HG02973 (cell line): Measurements from ENCODE around the gene PPP2R2B.

Source experiments
- ATAC-seq: cut with Tn5 transposase; IDR thresholded peaks from one replicate; pipeline ENCODE4 v1.9.1; 2021; ENCODE audit warnings: moderate library complexity; ENCODE audit not compliant: unreplicated experiment

PPP2R2B gene

GRCh38 chr5:146888351-146888978 lies 9.9 kb upstream of the PPP2R2B start:
- ATAC-seq, result no peak

GRCh38 chr5:146884066-146884626 lies 5.6 kb upstream of the PPP2R2B start:
- no peak for ATAC-seq

GRCh38 chr5:146883511-146883910 lies 5.0 kb upstream of the PPP2R2B start:
- ATAC-seq, result no peak

GRCh38 chr5:146880966-146881365 lies 2.4 kb upstream of the PPP2R2B start:
- no peak for ATAC-seq

DNA sequence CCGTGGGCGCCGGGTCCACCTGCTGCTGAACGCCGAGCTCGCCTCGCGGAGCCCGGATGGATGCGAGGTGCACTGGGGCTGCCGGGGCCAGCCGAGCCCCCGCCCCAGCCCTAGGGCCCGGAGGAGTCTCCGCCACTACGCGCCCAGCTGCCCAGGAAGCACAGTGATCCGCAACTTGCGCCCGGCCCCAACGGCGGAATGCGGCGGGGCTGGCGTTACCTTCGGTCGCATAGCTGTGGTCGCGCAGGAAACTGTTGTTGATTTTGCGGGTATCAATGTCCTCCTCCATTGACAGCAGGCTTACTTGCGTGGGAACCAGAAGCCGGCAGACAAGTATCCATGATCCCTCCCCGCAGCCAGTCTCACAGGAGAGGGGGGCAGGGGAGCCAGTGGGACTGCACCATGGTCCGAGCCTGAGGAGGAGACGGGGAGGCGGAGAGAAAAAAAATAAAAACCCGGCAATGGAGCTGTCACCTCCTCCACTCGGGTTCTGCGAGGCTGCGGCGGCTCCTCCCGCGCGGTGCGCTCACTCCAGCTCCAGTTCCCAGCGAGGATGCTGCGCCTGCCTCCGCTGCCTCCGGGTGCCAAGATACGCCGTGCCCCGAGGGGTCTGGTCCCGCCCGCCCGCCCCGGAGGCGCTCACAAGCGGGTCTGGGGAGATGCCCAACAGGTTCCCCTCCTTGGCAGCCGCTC lies 628 bp downstream of the PPP2R2B start:
- no peak for ATAC-seq

DNA sequence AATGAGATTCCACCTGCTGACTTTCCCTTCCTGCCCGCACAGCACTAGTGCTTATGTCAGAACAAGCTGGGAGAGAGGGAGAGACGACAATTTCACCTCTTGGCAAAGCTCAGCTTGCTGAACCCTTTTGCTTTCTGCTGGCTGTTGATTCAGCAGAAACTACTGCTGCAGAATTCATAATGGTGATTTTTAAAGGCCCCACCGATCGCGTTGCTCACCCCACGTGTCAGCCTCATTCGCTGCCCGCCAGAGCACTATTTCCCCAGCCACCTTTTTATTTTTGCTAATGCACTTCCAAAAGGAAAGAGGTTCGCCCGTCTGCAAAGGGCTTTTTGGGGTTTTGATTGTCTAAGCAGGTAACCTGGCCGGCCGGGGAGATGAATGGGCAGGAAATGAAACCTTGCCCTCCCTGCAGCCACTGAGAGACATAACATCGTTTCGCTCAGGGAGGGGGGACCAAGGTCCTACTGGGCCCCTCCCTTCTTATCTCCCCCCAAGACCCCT lies 1.3 kb downstream of the PPP2R2B start:
- no peak for ATAC-seq

DNA sequence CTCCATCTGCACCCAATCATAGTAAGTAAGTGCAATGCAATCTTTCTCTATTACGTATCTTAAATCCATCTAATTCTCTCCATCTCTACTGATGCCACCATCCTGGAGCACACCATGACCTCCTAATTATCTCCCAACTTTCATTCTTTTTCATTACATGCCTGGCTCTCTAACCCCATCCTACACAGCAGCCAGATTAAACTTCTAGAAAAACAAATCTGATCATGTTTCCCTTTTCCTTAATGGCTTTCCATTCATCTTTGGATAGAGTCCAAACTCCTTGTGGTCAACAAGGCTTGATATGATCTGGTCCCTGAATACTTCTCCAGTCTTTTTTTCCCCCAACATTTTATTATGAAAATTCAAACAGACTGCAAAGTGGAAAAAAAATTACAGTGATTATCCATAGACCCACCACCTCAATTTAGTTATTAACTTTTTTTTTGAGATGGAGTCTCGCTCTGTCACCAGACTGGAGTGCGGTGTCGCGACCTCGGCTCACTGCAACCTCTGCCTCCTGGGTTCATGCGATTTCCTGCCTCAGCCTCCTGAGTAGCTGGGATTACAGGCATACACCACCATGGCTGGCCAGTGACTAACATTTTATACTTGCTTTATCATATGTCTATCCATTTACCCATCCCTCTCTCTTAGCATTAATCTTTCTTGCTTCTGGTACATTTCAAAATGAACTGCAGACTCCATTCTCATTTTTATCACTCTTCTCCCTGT lies 5.2 kb downstream of the PPP2R2B start:
- ATAC-seq, result no peak

DNA sequence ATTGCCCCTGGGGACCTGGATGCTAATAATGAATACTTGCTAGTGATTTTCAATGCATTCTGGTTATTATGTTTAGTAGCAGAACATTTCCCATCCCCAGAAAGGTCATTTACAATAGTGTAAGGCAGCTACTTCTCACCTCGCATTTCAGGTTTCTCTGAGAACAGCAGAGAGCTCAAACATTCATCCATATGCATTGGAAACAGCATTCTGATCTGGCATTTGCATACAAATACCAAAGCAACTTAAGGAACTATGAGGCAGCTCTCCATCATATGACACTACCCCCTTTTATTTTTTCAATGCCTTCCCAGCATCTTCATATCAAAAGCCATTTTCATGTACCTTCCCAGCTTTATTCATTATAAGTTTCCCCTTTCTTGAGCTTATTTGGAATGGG lies 6.4 kb downstream of the PPP2R2B start:
- ATAC-seq, result no peak

GRCh38 chr5:146867996-146868708 lies 10.4 kb downstream of the PPP2R2B start:
- no peak for ATAC-seq

DNA sequence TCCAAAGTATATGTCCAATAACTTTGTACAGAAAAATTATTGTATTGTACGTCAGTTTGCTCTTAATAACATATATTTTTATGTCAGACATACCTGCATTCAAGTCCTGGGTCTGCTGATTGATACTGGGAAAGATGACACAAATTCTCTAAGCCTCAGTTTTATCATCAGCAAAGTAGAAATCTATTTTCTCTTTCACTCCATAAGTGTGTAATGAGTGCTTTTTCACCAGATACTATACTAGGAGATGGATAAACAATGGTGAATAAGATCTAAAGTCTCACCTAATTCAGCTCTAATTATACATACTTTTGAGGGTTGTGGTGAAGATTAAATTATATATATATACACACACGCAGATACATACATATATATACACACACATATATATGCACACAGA lies 12.3 kb downstream of the PPP2R2B start:
- no peak for ATAC-seq

DNA sequence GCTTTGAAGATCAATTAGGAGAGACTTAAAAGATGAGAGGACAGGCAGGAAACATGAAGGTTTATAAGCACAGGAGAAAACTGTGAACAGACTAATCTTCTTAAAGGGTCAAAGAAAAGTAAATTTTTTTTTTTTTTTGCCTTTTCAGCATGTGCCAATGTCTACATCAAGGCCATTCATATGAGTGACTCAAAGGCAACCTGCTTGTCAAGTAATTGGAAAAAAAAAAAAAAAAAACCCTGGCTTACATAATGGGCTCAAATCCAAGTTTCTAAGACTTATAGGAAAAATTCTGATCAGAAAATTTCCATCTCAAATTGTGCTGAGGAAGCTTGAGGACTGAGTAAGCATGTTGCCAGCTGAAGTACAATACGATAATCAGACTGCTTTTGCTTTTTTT lies 15.9 kb downstream of the PPP2R2B start:
- ATAC-seq, result no peak

- ATAC-seq, result no peak
Observed at GRCh38 chr5:146860213-146860893, 18.2 kb downstream of the PPP2R2B start.

DNA sequence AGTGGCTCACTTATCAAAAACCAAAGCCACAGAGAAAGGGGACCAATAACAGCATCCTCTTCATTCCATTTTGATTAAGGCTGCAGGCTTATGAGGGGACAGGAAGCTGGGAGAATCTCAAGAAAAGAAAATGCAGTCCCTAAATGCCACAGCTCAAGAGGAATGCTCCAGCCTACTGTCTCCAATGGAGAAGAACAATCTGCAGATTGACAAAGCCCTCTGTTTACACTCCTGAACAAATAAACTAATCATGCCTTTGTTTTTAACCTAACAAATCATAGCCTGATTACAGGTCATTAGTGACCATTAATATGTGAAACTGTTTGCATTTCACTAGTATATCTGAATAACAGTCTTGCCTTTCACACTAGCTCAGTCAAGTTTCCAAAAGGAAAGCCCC lies 26.5 kb downstream of the PPP2R2B start:
- no peak for ATAC-seq

DNA sequence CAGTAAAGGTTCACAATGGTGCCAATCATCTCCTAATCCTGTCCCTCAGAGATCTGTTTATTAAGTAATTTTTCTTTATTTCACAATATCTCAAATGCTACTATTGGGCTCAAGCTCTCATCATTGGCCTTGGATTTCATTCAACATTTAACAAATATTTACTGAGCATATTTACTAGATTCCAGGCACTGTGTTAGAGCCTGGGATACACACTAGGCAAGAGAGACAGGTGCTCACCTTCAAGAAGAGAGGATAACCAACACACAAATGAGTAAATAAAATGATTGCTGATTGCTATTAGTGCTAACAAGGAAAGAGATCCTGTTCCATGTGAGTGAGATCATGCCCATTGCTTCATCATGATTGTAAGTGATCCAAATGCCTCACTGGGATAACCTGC lies 27.4 kb downstream of the PPP2R2B start:
- ATAC-seq, result no peak

- ATAC-seq, result no peak
Observed at GRCh38 chr5:146849694-146850303, 28.8 kb downstream of the PPP2R2B start.

- no peak for ATAC-seq
Observed at GRCh38 chr5:146848133-146848532, 30.4 kb downstream of the PPP2R2B start.

GRCh38 chr5:146840016-146840415 lies 38.5 kb downstream of the PPP2R2B start:
- ATAC-seq, result no peak

DNA sequence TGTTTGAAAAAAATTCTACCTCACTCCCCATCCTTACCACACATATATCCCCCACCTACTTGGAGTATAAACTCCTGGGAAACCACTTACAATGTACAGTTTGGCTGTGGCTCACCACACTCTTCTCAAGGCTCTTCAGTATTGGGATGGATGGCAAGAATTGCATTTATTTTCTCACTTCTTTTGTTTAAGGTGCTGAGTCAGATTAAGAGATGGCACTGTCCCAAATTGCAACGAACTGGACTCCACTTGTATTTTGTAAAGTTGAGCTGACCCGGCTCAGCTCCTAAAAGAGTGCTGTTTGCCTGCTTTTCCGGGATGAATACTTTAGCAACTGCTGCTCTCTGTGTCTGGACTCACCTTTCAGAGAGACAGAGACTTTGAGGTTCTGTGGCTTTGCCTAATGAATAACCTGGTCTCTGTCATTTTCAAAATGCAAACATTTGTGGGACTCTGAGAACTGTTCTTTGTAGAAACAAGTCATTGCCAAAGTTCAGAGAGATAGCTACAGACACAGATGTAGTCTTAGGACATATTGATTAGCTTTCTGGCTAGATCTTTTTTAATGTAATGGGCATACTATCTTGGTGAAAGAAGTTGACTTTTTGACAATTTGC lies 42.2 kb downstream of the PPP2R2B start:
- no peak for ATAC-seq

GRCh38 chr5:146832985-146833732 lies 45.4 kb downstream of the PPP2R2B start:
- ATAC-seq, result no peak
